Osteoblast (primary cell): ENCODE data around the gene COMP. TPM values are rescaled to one million over a fixed set of nuclear protein-coding genes. Genes with fewer than 3 reads are reported as not detected.

ENCODE experiments used
- DNase-seq: peaks from one replicate; pipeline ENCODE4 v3.0.0; 2011; ENCODE audit warnings: low spot score, mixed read lengths; ENCODE audit not compliant: insufficient read length; ENCODE audit errors: missing footprints
- H2AFZ ChIP-seq: 2 replicates; pipeline ENCODE4 v1.6.0; 2011; ENCODE audit warnings: mild to moderate bottlenecking, low read length
- H3K27ac ChIP-seq: 2 replicates; pipeline ENCODE4 v1.5.1; 2011; ENCODE audit warnings: mild to moderate bottlenecking, low read depth, low read length, moderate library complexity
- H3K27me3 ChIP-seq: 2 replicates; pipeline ENCODE4 v1.6.0; 2012; ENCODE audit warnings: mild to moderate bottlenecking, control low read depth, inconsistent platforms, low read length, moderate library complexity; ENCODE audit not compliant: insufficient read depth
- H3K36me3 ChIP-seq: 2 replicates; pipeline ENCODE4 v1.5.1; 2011; ENCODE audit warnings: mild to moderate bottlenecking, low read length, control low read depth, moderate library complexity; ENCODE audit not compliant: insufficient read depth
- H3K4me1 ChIP-seq: 2 replicates; pipeline ENCODE4 v1.5.1; 2011; ENCODE audit warnings: mild to moderate bottlenecking, low read length, control low read depth, moderate library complexity; ENCODE audit not compliant: insufficient read depth
- H3K4me2 ChIP-seq: 2 replicates; pipeline ENCODE4 v1.6.0; 2011; ENCODE audit warnings: mild to moderate bottlenecking, low read length; ENCODE audit not compliant: insufficient read depth
- H3K4me3 ChIP-seq: fragments of 200-600 bp; sonication (generic); 3 replicates; pipeline ENCODE4 v1.5.1; 2012; ENCODE audit warnings: mild to moderate bottlenecking, low read length, inconsistent platforms; ENCODE audit not compliant: insufficient read depth
- H3K79me2 ChIP-seq: 2 replicates; pipeline ENCODE4 v1.6.0; 2012; ENCODE audit warnings: mild to moderate bottlenecking, low read length, control low read depth, inconsistent platforms; ENCODE audit not compliant: insufficient read depth
- H3K9me3 ChIP-seq: 2 replicates; pipeline ENCODE4 v1.5.1; 2011; ENCODE audit warnings: low read depth, low read length, control low read depth
- H4K20me1 ChIP-seq: 2 replicates; pipeline ENCODE4 v1.6.0; 2012; ENCODE audit warnings: mild to moderate bottlenecking, low read length, control low read depth; ENCODE audit not compliant: insufficient read depth
- total RNA-seq: library from RNA; depleted of rRNA; stranded (reverse); fragments of >200 nt; gene quantifications from 2 replicates; pipeline ENCODE4 v1.2.3, GENCODE V29; 2012
- TF ChIP-seq, protein P1 (sequence below): IDR thresholded peaks from 2 replicates; pipeline ENCODE4 v1.5.1; 2011; ENCODE audit warnings: mild to moderate bottlenecking, low read depth, low read length, moderate library complexity; ENCODE audit errors: extremely low read depth

The COMP gene
- total RNA-seq, 1 donor: 14.8 TPM

DNA sequence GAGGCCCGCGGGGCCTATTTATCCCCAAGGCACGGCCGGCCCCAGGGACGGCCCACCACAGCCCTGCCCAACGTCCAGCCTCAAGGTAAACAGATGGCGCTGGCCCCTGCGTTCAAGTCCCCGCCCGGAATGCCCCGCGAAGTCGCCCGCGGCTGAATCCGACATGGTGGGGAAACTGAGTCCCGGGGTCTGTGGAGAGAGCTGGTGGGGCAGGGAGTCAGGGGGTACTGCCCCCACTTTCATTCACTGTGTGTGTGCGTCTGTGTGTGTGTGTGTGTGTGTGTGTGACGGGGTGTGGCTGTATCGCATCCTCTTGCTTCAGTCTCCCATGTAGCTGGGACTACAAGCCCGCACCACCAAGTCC is 192 bp upstream of the COMP start:
- Histone ChIP-seq H4K20me1 (no peaks in the 10 kb centered on the region), H3K4me1 (peaks cover 8% of the 10 kb centered on the region), H2AFZ (no peak overlapping the region), H3K27ac (no peak overlapping the region), H3K9me3 (no peaks in the 10 kb centered on the region), H3K4me2 (peak overlapping the region; percentile 69), H3K4me3 (peak overlapping the region; percentile 53), H3K27me3 (peaks cover 45% of the 10 kb centered on the region), H3K79me2 (no peaks in the 10 kb centered on the region), H3K36me3 (no peaks in the 10 kb centered on the region)
- TF ChIP-seq, protein P1, sequence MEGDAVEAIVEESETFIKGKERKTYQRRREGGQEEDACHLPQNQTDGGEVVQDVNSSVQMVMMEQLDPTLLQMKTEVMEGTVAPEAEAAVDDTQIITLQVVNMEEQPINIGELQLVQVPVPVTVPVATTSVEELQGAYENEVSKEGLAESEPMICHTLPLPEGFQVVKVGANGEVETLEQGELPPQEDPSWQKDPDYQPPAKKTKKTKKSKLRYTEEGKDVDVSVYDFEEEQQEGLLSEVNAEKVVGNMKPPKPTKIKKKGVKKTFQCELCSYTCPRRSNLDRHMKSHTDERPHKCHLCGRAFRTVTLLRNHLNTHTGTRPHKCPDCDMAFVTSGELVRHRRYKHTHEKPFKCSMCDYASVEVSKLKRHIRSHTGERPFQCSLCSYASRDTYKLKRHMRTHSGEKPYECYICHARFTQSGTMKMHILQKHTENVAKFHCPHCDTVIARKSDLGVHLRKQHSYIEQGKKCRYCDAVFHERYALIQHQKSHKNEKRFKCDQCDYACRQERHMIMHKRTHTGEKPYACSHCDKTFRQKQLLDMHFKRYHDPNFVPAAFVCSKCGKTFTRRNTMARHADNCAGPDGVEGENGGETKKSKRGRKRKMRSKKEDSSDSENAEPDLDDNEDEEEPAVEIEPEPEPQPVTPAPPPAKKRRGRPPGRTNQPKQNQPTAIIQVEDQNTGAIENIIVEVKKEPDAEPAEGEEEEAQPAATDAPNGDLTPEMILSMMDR: no peak
- no peak for DNase-seq

DNA sequence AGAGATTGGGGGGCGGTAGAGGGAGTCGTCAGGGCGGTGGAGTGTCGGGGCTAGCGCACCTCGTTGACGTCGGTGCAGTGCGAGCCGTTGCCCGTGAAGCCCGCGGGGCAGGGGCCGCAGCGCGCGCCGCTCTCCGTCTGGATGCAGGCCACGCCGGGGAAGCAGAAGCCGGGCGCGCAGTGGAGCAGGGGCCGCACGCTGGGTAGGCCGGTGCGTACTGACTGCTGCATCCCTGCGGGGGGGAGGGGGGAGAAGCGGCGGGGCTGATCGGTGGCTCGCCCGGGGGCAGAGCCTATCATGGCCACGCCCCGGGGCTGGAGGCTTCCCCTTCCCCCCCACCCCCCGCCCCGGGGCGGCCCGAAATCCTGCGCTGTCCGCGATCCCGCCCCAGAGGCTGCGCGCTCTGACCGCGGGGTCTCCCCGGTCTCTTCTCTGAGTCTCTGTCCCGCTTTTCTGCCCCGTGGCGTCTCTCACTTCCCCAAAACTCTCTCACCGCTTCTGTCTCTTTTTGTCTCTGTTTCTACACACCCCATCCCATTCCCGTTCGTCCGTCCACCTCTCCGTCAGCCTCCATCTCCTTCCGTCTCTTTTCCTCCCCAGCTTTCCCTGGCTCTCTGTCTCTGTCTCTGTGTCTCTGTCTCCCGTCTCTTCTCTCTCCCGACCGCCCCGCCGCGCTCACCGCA is 1.1 kb downstream of the COMP start:
- peak overlapping the region; percentile 53 for H3K4me3 ChIP-seq
- no peaks in the 10 kb centered on the region for H3K9me3 ChIP-seq
- TF ChIP-seq, protein P1: no peak
- no peaks in the 10 kb centered on the region for H3K36me3 ChIP-seq
- peak overlapping the region; percentile 69 for H3K4me2 ChIP-seq
- H3K27me3 ChIP-seq: peaks cover 45% of the 10 kb centered on the region
- H4K20me1 ChIP-seq: no peaks in the 10 kb centered on the region
- peak overlapping the region; percentile 59 for H2AFZ ChIP-seq
- no peaks in the 10 kb centered on the region for H3K79me2 ChIP-seq
- no peaks in the 10 kb centered on the region for H3K4me1 ChIP-seq
- no peak overlapping the region for H3K27ac ChIP-seq
- peak; percentile 96 for DNase-seq

DNA sequence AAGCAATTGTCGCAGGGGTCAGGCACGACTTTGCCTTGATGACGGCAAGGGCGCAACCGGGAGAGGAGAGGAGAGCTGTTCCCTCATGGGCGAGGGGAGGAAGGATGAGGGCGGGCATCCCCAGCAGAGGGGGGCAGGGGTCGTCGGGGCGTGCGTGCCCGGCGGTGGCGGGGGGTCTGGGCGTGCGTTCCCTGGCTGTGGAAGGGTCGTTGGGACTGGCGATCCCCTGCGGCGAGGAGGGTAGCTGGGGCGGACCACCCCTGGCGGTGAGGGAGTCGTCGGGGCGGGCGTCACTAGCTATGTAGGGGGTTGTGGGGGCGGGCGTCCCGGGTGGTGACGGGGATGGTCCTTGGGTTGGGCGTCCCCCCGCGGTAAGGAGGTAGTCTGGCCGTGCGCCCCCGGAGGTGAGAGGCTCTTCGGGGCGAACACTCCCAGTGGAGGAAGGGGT is 1.7 kb downstream of the COMP start:
- DNase-seq: peak; percentile 83
- peak overlapping the region; percentile 69 for H3K4me2 ChIP-seq
- H3K27me3 ChIP-seq: peaks cover 45% of the 10 kb centered on the region

More for the DNA sequence above, 1.7 kb downstream of the COMP start:
- H2AFZ ChIP-seq: no peak overlapping the region
- H3K4me1 ChIP-seq: no peaks in the 10 kb centered on the region
- H4K20me1 ChIP-seq: no peaks in the 10 kb centered on the region
- no peaks in the 10 kb centered on the region for H3K79me2 ChIP-seq
- peak overlapping the region; percentile 35 for H3K4me3 ChIP-seq
- TF ChIP-seq, protein P1: no peak
- H3K27ac ChIP-seq: no peak overlapping the region
- no peaks in the 10 kb centered on the region for H3K9me3 ChIP-seq
- H3K36me3 ChIP-seq: no peaks in the 10 kb centered on the region
